ENCODE measurements around the gene GALNT12. TPM values are rescaled to one million over a fixed set of nuclear protein-coding genes. Genes with fewer than 3 reads are reported as not detected.

GALNT12 gene
- total and polyA plus RNA-seq, 2 donors (not counting 1 experiment from before 2014, with no cell fraction given), result 3.2 to 4.5 TPM

DNA sequence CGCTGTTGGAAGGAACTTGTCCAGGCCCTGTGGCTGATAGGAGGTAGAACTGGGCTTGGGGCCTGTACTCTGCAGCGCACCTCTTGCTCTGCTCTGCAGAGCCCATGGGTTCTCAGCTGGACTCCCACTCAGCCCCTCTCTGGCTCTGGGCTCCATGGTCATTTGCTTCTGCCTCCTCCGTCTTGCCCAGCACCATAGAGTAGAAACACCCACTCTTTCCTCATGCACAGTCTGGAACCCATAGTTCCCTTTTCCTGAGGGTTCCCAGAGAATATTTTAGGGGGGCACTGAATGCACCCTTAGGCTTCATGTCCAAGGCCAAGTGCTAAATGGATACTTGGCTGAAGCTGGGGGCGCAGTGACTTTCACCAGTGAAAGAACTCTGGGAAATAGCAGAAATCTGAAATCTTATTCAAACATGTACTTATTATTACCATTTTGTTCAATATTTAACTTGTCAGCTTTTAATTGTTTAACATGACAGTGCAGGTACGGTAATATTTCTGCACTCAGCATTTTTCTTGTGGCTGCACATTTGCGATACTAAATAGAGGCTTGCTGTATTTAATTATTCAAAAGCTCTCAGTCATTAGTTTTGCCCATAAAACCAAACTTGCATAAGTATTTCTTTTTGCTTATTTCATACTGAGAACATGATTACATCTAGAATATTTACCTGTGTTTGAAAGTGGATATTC lies 31.5 kb downstream of the GALNT12 start:
- Histone ChIP-seq H3K36me3 (replicated peaks in 1 of 2; ENCODE audit: control extremely low read depth in 1 of 2, control insufficient read depth in 1 of 2, extremely low read depth in 1 of 2, insufficient read depth in 2 of 2, low read length in 1 of 2) (peaks cover 0 to 2% of the 10 kb centered on the region in 2 experiments), H3K27me3 (replicated peaks in 1 of 4; ENCODE audit: control extremely low read depth in 1 of 4, control insufficient read depth in 3 of 4, insufficient read depth in 4 of 4, low read length in 3 of 4) (no peaks in the 10 kb centered on the region), H3K4me2 (replicated peaks; ENCODE audit: low read depth, low read length, poor library complexity, severe bottlenecking) (no peak overlapping the region), H3K79me2 (ENCODE audit: control insufficient read depth, insufficient read depth, low read length) (no peaks in the 10 kb centered on the region), H2AFZ (ENCODE audit: insufficient read depth, low read depth, low read length, poor library complexity, severe bottlenecking) (no peak overlapping the region), H3K9me3 (ENCODE audit: control extremely low read depth in 1 of 3, control insufficient read depth in 2 of 3, insufficient read depth in 1 of 3, low read length in 2 of 3) (no peaks in the 10 kb centered on the region), H3K9ac (ENCODE audit: low read length) (no peak overlapping the region), H4K20me1 (ENCODE audit: control insufficient read depth, insufficient read depth, low read length, poor library complexity, severe bottlenecking) (no peaks in the 10 kb centered on the region), H3K27ac (ENCODE audit: low read length in 2 of 2) (no peak overlapping the region), H3K4me1 (ENCODE audit: control insufficient read depth in 2 of 2, insufficient read depth in 2 of 2, low read length in 2 of 2) (no peaks in the 10 kb centered on the region), H3K4me3 (ENCODE audit: control extremely low read depth in 1 of 5, extremely low read depth in 1 of 5, insufficient read depth in 1 of 5, low read depth in 2 of 5, low read length in 4 of 5) (no peak overlapping the region)
- Mint-ChIP-seq H3K4me3 (no peak overlapping the region), H3K27me3 (no peaks in the 10 kb centered on the region), H3K27ac (no peak overlapping the region), H3K4me1 (no peaks in the 10 kb centered on the region), H3K9me3 (ENCODE audit: insufficient read depth) (no peaks in the 10 kb centered on the region)
- 100% methylated on average over 3 of the region's 6 CpGs for WGBS (ENCODE audit: insufficient coverage)
- ChIA-PET POLR2A (no interaction called here), CTCF (interaction anchor here (5.6 kb wide), 1 partner anchor 8 kb away, joined by 38 read pairs; no protein-coding TSS in a partner anchor)
- DNase-seq (no peak), ATAC-seq (ENCODE audit: low read depth) (no peak)
- TF ChIP-seq, protein P1, sequence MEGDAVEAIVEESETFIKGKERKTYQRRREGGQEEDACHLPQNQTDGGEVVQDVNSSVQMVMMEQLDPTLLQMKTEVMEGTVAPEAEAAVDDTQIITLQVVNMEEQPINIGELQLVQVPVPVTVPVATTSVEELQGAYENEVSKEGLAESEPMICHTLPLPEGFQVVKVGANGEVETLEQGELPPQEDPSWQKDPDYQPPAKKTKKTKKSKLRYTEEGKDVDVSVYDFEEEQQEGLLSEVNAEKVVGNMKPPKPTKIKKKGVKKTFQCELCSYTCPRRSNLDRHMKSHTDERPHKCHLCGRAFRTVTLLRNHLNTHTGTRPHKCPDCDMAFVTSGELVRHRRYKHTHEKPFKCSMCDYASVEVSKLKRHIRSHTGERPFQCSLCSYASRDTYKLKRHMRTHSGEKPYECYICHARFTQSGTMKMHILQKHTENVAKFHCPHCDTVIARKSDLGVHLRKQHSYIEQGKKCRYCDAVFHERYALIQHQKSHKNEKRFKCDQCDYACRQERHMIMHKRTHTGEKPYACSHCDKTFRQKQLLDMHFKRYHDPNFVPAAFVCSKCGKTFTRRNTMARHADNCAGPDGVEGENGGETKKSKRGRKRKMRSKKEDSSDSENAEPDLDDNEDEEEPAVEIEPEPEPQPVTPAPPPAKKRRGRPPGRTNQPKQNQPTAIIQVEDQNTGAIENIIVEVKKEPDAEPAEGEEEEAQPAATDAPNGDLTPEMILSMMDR (IDR thresholded peaks at IDR 0.05), result no peak
- no peak for TF ChIP-seq EZH2 (IDR thresholded peaks at IDR 0.05; ENCODE audit: borderline replicate concordance, insufficient read depth, low read depth, low read length, poor library complexity, severe bottlenecking)
- intact Hi-C loops (cut with micrococcal nuclease), result no loop called here

DNA sequence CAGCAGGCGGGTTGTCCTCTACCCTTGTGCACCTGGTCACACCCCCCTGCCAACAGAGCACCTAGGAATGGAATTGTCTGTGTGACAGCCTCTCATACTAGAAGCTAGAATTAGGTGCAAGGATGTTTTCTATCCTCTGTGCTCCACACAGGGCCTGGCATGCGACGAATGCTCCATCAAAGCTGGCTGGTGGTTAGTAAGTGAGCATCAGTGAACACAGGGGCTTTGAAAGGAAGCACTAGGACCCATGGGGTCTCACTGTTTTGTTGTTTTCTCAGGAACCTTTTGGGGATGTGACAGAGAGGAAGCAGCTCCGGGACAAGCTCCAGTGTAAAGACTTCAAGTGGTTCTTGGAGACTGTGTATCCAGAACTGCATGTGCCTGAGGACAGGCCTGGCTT lies 32.3 kb downstream of the GALNT12 start:
- intact Hi-C loops (cut with micrococcal nuclease), result no loop called here
- Mint-ChIP-seq H3K4me3 (no peak overlapping the region), H3K27ac (no peak overlapping the region), H3K4me1 (no peaks in the 10 kb centered on the region), H3K27me3 (no peaks in the 10 kb centered on the region), H3K9me3 (ENCODE audit: insufficient read depth) (no peaks in the 10 kb centered on the region)
- Histone ChIP-seq H3K27ac (ENCODE audit: low read length in 2 of 2) (no peak overlapping the region), H3K36me3 (replicated peaks in 1 of 2; ENCODE audit: control extremely low read depth in 1 of 2, control insufficient read depth in 1 of 2, extremely low read depth in 1 of 2, insufficient read depth in 2 of 2, low read length in 1 of 2) (peaks cover 0 to 2% of the 10 kb centered on the region in 2 experiments), H3K9ac (ENCODE audit: low read length) (no peak overlapping the region), H3K79me2 (ENCODE audit: control insufficient read depth, insufficient read depth, low read length) (no peaks in the 10 kb centered on the region), H4K20me1 (ENCODE audit: control insufficient read depth, insufficient read depth, low read length, poor library complexity, severe bottlenecking) (no peaks in the 10 kb centered on the region), H2AFZ (ENCODE audit: insufficient read depth, low read depth, low read length, poor library complexity, severe bottlenecking) (no peak overlapping the region), H3K4me3 (ENCODE audit: control extremely low read depth in 1 of 5, extremely low read depth in 1 of 5, insufficient read depth in 1 of 5, low read depth in 2 of 5, low read length in 4 of 5) (no peak overlapping the region), H3K9me3 (ENCODE audit: control extremely low read depth in 1 of 3, control insufficient read depth in 2 of 3, insufficient read depth in 1 of 3, low read length in 2 of 3) (no peaks in the 10 kb centered on the region), H3K4me2 (replicated peaks; ENCODE audit: low read depth, low read length, poor library complexity, severe bottlenecking) (no peak overlapping the region), H3K4me1 (ENCODE audit: control insufficient read depth in 2 of 2, insufficient read depth in 2 of 2, low read length in 2 of 2) (no peaks in the 10 kb centered on the region), H3K27me3 (replicated peaks in 1 of 4; ENCODE audit: control extremely low read depth in 1 of 4, control insufficient read depth in 3 of 4, insufficient read depth in 4 of 4, low read length in 3 of 4) (no peaks in the 10 kb centered on the region)
- DNase-seq (no peak), ATAC-seq (ENCODE audit: low read depth) (no peak)
- ChIA-PET CTCF (no interaction called here), POLR2A (no interaction called here)
- TF ChIP-seq, protein P1 (IDR thresholded peaks at IDR 0.05), result no peak
- no peak for TF ChIP-seq EZH2 (IDR thresholded peaks at IDR 0.05; ENCODE audit: borderline replicate concordance, insufficient read depth, low read depth, low read length, poor library complexity, severe bottlenecking)
- WGBS (ENCODE audit: insufficient coverage), result 93% methylated on average over 2 of the region's 4 CpGs
